NCI-H2196 treated with DMSO at 0.1 percent for 48 hours (cell line): ENCODE measurements around the gene ARL6IP4.
"Not testable (repeated sequence)": the region's sequence is repeated elsewhere in the genome, so short reads cannot be mapped to it uniquely, and the experiment has no call there.

Experiments used
- DNase-seq: peaks from one replicate; lab custom pipeline; 2025; ENCODE audit not compliant: unreplicated experiment; lab: John Stamatoyannopoulos, UW

The ARL6IP4 gene

GRCh38 chr12:123005081-123005626 is 24.7 kb downstream of the ARL6IP4 start:
- DNase-seq = no peak

GRCh38 chr12:123006977-123007376 is 26.5 kb downstream of the ARL6IP4 start:
- no peak for DNase-seq

- DNase-seq = no peak
Observed at GRCh38 chr12:123010110-123010509, 29.6 kb downstream of the ARL6IP4 start.

GRCh38 chr12:123010681-123011080 is 30.2 kb downstream of the ARL6IP4 start:
- DNase-seq = no peak

- DNase-seq = no peak
Observed at GRCh38 chr12:123011701-123012100, 31.2 kb downstream of the ARL6IP4 start.

- DNase-seq = no peak
Observed at GRCh38 chr12:123013185-123014095, 33.0 kb downstream of the ARL6IP4 start.

DNA sequence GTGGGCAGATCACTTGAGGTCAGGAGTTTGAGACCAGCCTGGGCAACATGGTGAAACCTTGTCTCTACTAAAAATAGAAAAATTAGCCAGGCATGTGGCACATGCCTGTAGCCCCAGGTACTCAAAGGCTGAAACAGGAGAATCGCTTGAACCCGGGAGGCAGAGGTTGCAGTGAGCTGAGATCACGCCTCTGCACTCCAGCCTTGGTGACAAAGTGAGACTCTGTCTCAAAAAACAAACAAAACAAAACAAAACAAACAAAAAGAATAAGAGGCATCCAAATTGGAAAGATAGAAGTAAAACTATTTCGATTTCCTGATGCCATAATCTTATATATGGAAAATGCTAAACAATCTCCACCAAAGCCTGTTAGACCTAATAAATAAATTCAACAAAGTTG is 34.0 kb downstream of the ARL6IP4 start:
- DNase-seq = not testable (repeated sequence)

GRCh38 chr12:123017753-123018152 is 37.3 kb downstream of the ARL6IP4 start:
- no peak for DNase-seq

GRCh38 chr12:123019841-123020138 is 39.3 kb downstream of the ARL6IP4 start:
- DNase-seq = no peak

DNA sequence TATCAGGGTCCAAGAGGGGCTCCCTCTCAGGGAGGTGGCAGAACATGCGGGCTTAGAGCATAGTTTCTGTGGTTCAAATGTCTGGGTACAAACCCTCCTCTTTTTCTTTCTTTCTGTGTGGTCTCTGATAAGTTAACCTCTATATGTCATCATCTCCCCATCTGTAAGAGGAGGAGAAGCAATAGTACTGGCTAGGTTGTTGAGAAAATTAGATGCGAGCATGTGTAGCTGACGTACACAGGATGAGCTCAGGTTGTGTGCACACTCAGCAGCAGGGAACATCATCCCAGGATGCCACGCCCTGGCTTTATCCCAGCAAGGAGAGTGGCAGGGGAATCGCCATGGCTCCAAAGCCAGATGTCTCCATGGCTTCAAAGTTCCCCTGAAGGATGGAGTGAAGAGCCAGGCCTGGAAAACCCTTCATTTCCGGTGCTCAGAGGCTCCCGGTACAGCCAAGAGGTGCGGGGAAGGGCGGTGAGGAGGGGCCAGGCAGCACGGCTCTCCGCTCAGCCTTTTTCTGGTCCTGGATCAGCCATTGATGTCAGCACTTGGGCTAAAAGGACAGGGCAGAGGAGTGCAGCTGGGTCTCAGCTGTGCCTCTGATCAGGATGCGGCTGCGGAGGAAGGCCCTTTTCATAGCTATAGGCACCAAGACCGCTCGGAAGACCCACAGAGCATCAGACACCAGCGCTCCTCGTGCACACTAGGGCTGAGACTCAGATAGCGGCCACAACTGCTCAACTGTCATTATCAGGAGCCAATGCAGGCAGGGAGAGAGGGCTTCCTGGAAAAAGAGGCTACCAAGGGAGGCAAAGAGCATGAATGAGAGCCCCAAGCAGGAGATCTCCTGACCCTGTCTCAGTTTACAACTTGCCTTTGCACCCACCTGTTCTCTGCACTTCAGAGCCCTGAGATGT is 41.5 kb downstream of the ARL6IP4 start:
- DNase-seq = no peak

DNA sequence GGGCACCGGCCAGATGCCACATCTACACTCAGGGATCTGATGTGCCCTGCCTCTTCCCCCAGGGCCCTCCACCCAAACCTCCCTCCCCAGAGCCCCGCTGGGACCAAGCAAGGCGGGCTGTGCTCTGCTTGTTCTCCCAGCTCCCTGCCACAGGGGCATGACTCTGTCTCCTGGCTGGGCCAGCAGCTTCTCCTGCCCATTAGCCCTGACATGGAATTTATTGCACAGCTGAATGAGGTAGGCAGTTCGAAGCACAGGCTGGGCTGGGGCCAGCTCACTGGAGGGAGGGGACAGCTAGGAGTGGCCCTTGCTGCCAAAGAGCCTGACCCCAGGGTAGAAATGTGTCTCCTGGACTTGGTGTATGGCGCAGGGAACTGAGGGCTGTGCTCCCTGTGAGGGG is 42.4 kb downstream of the ARL6IP4 start:
- DNase-seq = no peak

DNA sequence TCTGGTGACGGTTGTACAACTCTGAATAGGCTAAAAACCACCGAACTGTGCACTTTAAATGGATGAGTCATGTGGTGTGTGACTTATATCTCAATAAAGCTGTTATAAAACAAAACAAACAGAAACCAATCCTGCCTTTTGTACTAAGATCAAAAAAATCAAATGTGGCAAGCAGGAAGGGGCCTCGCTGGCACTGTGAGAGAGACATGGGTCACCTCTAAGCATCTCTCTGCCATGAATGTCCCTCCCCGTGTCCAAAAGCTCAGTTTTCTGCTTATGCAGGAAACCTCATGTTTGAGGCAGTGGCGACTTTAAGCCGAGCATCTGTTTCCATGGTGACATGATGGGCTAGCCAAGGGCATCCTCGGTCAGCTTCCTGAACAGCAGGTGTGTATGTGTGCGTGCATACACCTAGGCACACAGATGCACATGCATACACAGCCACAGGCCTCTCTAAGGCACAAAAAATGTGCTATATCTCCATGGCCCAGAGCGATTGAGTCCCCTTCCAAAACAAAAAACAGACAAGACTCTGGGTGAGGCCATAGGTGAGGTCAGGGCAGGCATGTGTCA is 44.4 kb downstream of the ARL6IP4 start:
- no peak for DNase-seq

DNA sequence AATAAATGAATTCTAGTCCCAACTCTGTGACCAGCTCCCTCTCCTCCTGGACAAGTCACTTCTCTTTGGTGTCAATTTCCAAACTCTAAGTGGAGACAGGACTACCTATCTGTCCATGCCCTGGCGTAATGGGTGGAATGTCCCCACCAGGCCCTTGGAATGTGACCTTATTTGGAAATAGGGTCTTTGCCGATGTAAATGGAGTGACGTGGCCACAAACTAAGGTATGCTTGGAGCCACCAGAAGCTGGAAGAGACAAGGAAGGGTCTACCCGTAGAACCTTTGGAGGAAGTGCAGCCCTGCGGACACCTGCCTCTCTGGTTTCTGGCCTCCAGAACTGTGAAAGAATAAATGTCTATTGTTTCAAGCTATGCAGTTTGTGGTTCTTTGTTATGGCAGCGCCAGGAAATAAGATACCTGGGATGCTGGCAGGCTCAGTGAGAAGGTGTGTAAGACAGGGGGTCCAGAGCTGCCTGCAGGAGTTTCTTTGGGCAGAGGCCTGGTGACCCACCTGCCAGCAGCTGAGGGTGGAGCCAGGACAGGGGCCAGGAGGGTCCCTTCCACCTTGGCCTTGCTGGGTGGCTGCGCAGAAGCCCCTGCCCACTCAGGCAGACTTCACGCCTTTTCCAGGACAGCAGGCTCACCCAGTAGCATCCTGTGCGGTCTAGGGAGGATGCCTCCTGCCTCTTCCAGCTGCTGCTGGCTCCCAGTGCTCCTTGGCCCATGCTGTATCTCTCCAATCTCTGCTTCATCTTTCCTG is 45.8 kb downstream of the ARL6IP4 start:
- DNase-seq = no peak

- no peak for DNase-seq
Observed at GRCh38 chr12:123027726-123028445, 47.4 kb downstream of the ARL6IP4 start.

DNA sequence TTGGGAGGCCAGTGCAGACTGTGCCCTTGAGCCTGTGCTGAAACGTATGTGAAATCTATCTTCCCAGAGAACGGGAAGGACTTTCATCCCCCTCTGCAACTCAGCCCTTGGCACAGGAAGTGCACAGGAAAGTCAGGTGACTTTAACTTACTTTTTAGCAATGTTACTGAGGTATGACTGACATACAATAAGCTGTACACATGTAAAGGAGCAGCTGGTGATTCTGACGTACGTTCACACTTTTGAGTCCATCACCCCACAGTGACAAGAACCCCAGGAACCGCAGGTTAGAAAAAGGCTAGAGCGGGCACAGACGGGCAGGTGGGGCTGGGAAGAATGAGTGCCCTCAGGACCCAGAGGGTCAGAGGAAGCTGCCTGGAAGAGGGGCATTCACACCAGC is 48.0 kb downstream of the ARL6IP4 start:
- DNase-seq = no peak

DNA sequence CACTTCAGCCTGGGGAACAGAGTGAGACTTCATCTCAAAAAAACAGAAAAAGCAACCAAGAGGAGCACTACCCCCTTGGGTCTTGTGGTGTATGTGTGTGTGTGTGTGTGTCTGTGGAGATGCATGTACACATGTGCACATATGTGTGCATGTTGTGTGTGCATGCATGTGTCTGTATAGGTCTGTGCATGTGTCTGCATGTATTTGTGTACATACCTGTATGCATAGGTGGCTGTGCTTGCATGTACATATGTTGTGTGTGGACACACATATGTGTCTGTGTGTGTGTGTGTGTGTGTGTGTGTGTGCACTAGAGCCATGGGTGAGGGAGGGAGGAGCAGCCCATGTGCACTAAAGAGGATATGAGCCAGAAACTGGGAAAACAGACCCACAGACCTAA is 49.1 kb downstream of the ARL6IP4 start:
- DNase-seq = no peak

GRCh38 chr12:123030686-123031085 is 50.2 kb downstream of the ARL6IP4 start:
- no peak for DNase-seq

GRCh38 chr12:123031171-123031845 is 50.8 kb downstream of the ARL6IP4 start:
- DNase-seq = no peak
